ENCODE measurements around the gene TTC7B.
"Not testable (repeated sequence)": the region's sequence is repeated elsewhere in the genome, so short reads cannot be mapped to it uniquely, and the experiment has no call there.

Gene TTC7B

DNA sequence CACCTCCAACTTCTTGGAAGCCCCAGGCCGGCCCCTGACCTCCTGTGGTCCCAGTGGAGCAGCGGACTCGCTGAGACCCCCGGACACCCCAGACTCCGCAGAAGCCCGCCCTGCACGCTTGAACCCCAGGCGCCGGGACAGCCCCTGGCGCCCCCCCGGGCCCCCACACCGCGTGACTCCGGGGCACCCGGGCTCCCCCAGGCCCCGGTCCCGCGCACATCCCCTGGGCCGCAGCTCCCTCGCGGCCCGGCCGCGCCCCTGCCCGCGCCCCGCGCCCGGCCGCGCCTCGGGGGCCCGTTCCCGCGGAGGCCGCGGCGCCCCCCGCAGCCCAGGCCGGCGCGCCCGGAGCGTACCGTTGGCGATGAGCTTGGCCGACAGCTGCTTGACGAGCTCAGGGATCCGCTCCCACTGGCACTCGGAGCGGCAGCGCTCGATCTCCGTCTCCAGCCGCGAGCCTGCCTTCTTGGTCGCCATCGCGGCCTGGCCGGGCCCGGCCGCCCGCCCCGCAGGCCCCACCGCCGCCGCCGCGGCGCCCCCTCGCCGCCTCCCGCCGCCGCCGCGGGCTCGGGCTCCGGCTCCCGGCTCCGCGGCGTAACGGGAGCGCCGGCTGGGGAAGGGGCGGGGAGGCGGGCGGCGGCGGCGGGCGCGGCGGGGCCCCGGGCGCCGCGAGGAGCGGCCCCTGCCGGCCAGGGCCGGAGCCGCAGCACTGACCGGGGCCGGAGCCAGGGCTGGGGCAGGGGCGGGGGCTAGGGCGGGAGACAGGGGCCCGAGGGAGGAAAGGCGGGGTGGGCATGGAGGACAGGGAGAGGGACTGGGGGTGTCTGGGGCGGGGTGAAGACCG lies at the start of gene TTC7B:
TSS of gene TTC7B (minus strand) at position 609 of the 841 bp plus-strand sequence. CDS start at position 474, 135 bp downstream.
- peak; percentile 96 for DNase-seq (ENCODE audit: low spot score)

- DNase-seq (ENCODE audit: low spot score): no peak
Measured at GRCh38 chr14:90864741-90865140, 48.5 kb upstream of the TTC7B start.

GRCh38 chr14:90858511-90858910 lies 42.3 kb upstream of the TTC7B start:
- DNase-seq (ENCODE audit: low spot score): no peak

GRCh38 chr14:90857866-90858265 lies 41.6 kb upstream of the TTC7B start:
- DNase-seq (ENCODE audit: low spot score): no peak

GRCh38 chr14:90856115-90856514 lies 39.9 kb upstream of the TTC7B start:
- not testable (repeated sequence) for DNase-seq (ENCODE audit: low spot score)

DNA sequence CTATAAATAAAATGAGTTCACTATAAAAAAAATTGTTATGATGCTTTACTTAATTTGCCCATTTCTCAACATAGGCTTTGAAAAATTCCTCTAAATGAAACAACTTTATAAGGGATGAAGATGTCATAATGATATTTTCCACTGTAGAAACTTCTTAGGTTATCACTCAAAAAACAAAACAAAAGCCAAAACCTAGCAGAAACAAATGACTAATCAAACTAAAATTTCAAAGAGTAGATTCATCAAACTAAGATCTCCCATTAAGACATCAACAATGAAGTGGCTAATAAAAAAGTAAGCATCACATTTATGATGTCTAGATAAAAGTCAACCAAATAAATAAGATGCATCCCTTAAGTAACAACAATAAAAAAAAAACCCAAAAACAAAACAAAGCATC lies 36.9 kb upstream of the TTC7B start:
- no peak for DNase-seq (ENCODE audit: low spot score)

- DNase-seq (ENCODE audit: low spot score): no peak
Measured at GRCh38 chr14:90851327-90852036, 35.3 kb upstream of the TTC7B start.

- DNase-seq (ENCODE audit: low spot score): no peak
Measured at GRCh38 chr14:90850487-90850886, 34.3 kb upstream of the TTC7B start.

DNA sequence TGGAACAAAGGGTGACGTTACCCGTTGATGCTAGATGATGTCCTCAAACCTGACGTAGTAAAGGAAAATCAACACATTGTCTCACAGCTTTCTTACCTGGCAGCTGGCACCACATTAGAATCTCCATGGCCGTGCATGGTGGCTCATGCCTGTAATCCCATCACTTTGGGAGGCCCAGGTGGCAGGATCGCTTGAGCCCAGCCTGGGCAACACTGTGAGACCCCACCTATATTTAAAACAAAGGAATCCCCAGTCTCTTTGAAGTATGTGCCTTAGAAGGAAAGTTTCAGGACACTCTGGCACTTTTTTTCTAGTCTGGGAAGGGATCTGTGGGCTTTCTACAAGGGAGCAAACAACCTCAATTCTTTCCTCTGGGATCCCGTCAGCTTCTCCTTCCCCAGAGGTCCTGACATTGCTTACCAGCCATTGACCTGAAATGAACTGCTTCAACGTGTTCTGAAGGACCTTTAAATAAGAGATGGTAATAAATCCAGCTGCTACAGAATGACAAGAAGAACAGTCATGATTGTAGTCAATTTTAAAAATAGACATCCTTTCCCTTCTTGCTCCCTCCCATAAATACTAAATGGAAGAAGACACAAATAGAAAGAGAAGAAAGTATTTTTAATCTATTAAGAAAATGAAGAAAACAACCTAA lies 33.7 kb upstream of the TTC7B start:
- no peak for DNase-seq (ENCODE audit: low spot score)

GRCh38 chr14:90848944-90849731 lies 32.9 kb upstream of the TTC7B start:
- no peak for DNase-seq (ENCODE audit: low spot score)

DNA sequence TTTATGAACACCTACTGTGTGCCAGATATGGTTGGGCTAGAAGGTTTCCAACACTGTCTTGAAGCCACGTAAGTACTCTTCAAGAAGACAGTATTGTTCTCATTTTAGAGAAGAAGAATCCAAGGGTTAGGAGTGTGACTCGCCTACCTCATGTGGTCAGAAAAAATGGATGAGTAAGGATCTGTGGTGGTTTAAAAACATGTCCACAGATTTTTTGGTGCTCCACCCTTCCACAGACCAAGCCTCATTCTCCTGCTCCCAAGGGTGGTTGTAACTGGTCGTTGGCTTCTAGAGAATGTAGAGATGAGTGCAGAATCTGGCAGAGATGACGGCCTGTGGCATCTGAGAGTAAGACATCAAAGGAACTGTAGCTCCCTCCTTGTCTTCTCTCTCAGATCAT lies 30.3 kb upstream of the TTC7B start:
- DNase-seq (ENCODE audit: low spot score): peak; percentile 72

DNA sequence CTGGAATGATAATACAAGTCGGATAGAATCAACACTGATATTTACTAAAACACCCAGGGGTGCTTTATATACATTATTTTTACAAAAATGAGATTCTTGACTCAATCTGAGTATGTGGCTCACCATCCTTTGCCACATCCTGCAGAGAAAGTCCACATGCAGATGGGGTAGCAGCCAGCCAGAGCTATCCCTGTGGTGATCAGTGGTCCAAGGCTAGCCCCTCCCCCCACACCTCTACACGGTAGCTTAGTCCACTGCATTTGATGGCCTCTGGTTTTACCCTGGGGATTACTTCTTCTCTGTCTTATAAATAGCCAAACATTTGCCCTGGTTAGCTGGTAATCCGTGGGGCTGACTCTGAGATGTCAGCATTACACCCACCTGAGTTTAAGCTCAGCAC lies 28.1 kb upstream of the TTC7B start:
- DNase-seq (ENCODE audit: low spot score): no peak

DNA sequence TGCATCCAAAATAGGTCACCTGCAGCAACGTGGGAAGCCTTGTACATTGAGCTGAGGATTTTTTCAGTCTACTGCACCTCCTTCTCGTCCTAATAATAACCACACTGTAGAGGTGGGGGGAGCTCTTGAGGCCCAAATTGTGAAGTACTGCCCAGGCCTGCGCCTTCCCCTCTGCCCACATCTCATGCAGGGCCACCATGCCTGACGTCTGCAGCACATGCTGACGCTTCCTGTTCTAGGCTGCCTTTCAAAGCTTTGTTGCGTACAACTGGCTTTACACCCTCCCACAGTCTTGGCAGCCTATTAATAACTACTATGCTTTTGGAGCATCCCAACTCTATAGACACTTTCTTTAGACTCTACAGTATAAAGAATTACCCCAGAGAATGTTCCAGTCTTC lies 26.5 kb upstream of the TTC7B start:
- DNase-seq (ENCODE audit: low spot score): no peak

GRCh38 chr14:90840667-90841066 lies 24.4 kb upstream of the TTC7B start:
- not testable (repeated sequence) for DNase-seq (ENCODE audit: low spot score)

- no peak for DNase-seq (ENCODE audit: low spot score)
Measured at GRCh38 chr14:90839889-90840266, 23.6 kb upstream of the TTC7B start.

GRCh38 chr14:90839024-90839888 lies 23.0 kb upstream of the TTC7B start:
- DNase-seq (ENCODE audit: low spot score): peak; percentile 76

DNA sequence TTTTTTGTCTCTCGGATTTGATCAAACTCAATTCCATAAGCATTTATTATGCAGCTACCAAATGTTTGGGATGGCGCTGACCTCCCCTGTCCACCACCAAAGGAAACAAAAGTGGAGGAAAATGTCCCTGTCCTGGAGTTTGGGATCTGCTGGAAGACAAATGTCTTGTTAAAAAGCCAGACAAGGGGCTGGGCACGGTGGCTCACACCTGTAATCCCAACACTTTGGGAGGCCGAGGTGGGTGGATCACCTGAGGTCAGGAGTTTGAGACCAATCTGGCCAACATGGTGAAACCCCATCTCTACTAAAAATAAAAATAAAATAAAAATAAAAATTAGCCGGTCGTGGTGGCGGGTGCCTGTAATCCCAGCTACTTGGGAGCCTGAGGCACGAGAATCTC lies 22.3 kb upstream of the TTC7B start:
- not testable (repeated sequence) for DNase-seq (ENCODE audit: low spot score)

DNA sequence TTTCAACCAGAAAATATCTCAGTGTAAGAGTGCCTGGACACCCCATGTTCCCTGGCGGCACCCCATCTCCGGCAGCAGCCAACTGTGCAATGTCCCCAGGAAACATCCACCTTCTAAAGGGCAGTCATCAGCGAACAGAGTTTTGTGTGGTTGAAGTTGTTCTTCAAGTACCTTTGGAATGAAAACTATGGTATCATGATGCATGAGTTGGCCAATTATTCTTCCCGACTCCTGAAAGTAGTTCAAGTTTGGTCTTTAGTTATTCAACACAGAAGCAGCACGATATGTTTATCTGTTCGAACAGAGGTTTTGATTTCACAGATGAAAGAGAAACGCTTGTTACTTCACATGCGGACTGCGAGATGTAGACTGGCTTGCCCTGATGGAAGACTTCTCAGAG lies 21.1 kb upstream of the TTC7B start:
- DNase-seq (ENCODE audit: low spot score): no peak

- no peak for DNase-seq (ENCODE audit: low spot score)
Measured at GRCh38 chr14:90836692-90837063, 20.4 kb upstream of the TTC7B start.

DNA sequence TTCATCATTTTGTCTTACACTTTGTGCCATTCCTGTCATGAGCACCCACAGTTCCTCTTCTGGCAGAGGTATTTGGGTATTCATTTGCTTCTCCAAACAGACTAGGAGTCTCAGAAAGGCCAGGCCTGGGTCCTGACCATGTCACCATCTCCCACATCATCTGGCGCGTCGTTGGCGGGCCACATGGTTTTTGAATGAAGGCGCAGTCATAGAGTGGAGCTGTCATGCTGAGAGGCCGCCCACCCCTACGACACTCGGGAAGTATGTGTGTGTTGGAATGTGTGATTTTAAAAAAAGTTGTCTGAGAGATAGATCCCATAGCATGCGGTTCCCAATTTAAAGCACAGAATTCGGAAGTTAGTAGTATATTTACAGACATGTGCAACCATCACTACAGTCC lies 15.6 kb upstream of the TTC7B start:
- DNase-seq (ENCODE audit: low spot score): no peak

Measured in GM03348 (cell line).